ENCODE results near the gene PTGFR. TPM values are rescaled to one million over a fixed set of nuclear protein-coding genes. Genes with fewer than 3 reads are reported as not detected.

PTGFR gene
- total and polyA plus RNA-seq, 2 donors (not counting 1 experiment from before 2014, with no cell fraction given) = not detected

GRCh38 chr1:78447086-78447485, 43.7 kb upstream of the PTGFR start:
- Mint-ChIP-seq H3K4me3 (no peak overlapping the region), H3K27ac (no peak overlapping the region), H3K27me3 (no peaks in the 10 kb centered on the region), H3K4me1 (no peaks in the 10 kb centered on the region), H3K9me3 (ENCODE audit: insufficient read depth) (no peaks in the 10 kb centered on the region)
- DNase-seq (no peak), ATAC-seq (ENCODE audit: low read depth) (no peak)
- H3K4me2 ChIP-seq (replicated peaks; ENCODE audit: low read depth, low read length, poor library complexity, severe bottlenecking) = no peak overlapping the region
- H3K9ac ChIP-seq (ENCODE audit: low read length) = no peak overlapping the region
- H3K27ac ChIP-seq (ENCODE audit: low read length in 2 of 2) = no peak overlapping the region
- no peaks in the 10 kb centered on the region for H3K79me2 ChIP-seq (ENCODE audit: control insufficient read depth, insufficient read depth, low read length)
- ChIA-PET CTCF (no interaction called here), POLR2A (no interaction called here)
- intact Hi-C loops (cut with micrococcal nuclease) = no loop called here
- H3K36me3 ChIP-seq (replicated peaks in 1 of 2; ENCODE audit: control extremely low read depth in 1 of 2, control insufficient read depth in 1 of 2, extremely low read depth in 1 of 2, insufficient read depth in 2 of 2, low read length in 1 of 2) = no peaks in the 10 kb centered on the region
- H2AFZ ChIP-seq (ENCODE audit: insufficient read depth, low read depth, low read length, poor library complexity, severe bottlenecking) = no peak overlapping the region
- H3K9me3 ChIP-seq (ENCODE audit: control extremely low read depth in 1 of 3, control insufficient read depth in 2 of 3, insufficient read depth in 1 of 3, low read length in 2 of 3) = no peaks in the 10 kb centered on the region
- no peaks in the 10 kb centered on the region for H3K4me1 ChIP-seq (ENCODE audit: control insufficient read depth in 2 of 2, insufficient read depth in 2 of 2, low read length in 2 of 2)
- H4K20me1 ChIP-seq (ENCODE audit: control insufficient read depth, insufficient read depth, low read length, poor library complexity, severe bottlenecking) = no peaks in the 10 kb centered on the region
- TF ChIP-seq EZH2 (IDR thresholded peaks at IDR 0.05; ENCODE audit: borderline replicate concordance, insufficient read depth, low read depth, low read length, poor library complexity, severe bottlenecking) (no peak), CTCF (IDR thresholded peaks at IDR 0.05) (no peak)
- no peaks in the 10 kb centered on the region for H3K27me3 ChIP-seq (replicated peaks in 1 of 4; ENCODE audit: control extremely low read depth in 1 of 4, control insufficient read depth in 3 of 4, insufficient read depth in 4 of 4, low read length in 3 of 4)
- H3K4me3 ChIP-seq (ENCODE audit: control extremely low read depth in 1 of 5, extremely low read depth in 1 of 5, insufficient read depth in 1 of 5, low read depth in 2 of 5, low read length in 4 of 5) = no peak overlapping the region

GRCh38 chr1:78464449-78464891, 26.3 kb upstream of the PTGFR start:
- Histone ChIP-seq H3K4me2 (replicated peaks; ENCODE audit: low read depth, low read length, poor library complexity, severe bottlenecking) (no peak overlapping the region), H3K4me1 (ENCODE audit: control insufficient read depth in 2 of 2, insufficient read depth in 2 of 2, low read length in 2 of 2) (no peaks in the 10 kb centered on the region), H3K9me3 (ENCODE audit: control extremely low read depth in 1 of 3, control insufficient read depth in 2 of 3, insufficient read depth in 1 of 3, low read length in 2 of 3) (peaks cover 0 to 11% (median 6%) of the 10 kb centered on the region in 3 donors), H3K27ac (ENCODE audit: low read length in 2 of 2) (no peak overlapping the region), H3K36me3 (replicated peaks in 1 of 2; ENCODE audit: control extremely low read depth in 1 of 2, control insufficient read depth in 1 of 2, extremely low read depth in 1 of 2, insufficient read depth in 2 of 2, low read length in 1 of 2) (no peaks in the 10 kb centered on the region), H4K20me1 (ENCODE audit: control insufficient read depth, insufficient read depth, low read length, poor library complexity, severe bottlenecking) (no peaks in the 10 kb centered on the region), H3K79me2 (ENCODE audit: control insufficient read depth, insufficient read depth, low read length) (no peaks in the 10 kb centered on the region), H3K4me3 (ENCODE audit: control extremely low read depth in 1 of 5, extremely low read depth in 1 of 5, insufficient read depth in 1 of 5, low read depth in 2 of 5, low read length in 4 of 5) (no peak overlapping the region), H2AFZ (ENCODE audit: insufficient read depth, low read depth, low read length, poor library complexity, severe bottlenecking) (no peak overlapping the region), H3K9ac (ENCODE audit: low read length) (no peak overlapping the region), H3K27me3 (replicated peaks in 1 of 4; ENCODE audit: control extremely low read depth in 1 of 4, control insufficient read depth in 3 of 4, insufficient read depth in 4 of 4, low read length in 3 of 4) (no peaks in the 10 kb centered on the region)
- intact Hi-C loops (cut with micrococcal nuclease) = no loop called here
- ChIA-PET POLR2A (no interaction called here), CTCF (no interaction called here)
- no peak for ATAC-seq (ENCODE audit: low read depth)
- no peaks in the 10 kb centered on the region for H3K4me1 Mint-ChIP-seq
- no peak for DNase-seq
- WGBS (ENCODE audit: insufficient coverage) = 89% methylated on average over 1 of the region's 1 CpG
- H3K27me3 Mint-ChIP-seq = no peaks in the 10 kb centered on the region
- H3K9me3 Mint-ChIP-seq (ENCODE audit: insufficient read depth) = peaks cover 6% of the 10 kb centered on the region
- H3K4me3 Mint-ChIP-seq = no peak overlapping the region
- H3K27ac Mint-ChIP-seq = no peak overlapping the region
- no peak for TF ChIP-seq EZH2 (IDR thresholded peaks at IDR 0.05; ENCODE audit: borderline replicate concordance, insufficient read depth, low read depth, low read length, poor library complexity, severe bottlenecking)
- TF ChIP-seq CTCF (IDR thresholded peaks at IDR 0.05) = no peak

Data from B cell (primary cell).